GOT3 (cell line): ENCODE data around the gene DQX1.

Experiments used
- DNase-seq: peaks from one replicate; lab custom pipeline; 2025; ENCODE audit warnings: mixed read lengths; lab: John Stamatoyannopoulos, UW

The DQX1 gene

DNA sequence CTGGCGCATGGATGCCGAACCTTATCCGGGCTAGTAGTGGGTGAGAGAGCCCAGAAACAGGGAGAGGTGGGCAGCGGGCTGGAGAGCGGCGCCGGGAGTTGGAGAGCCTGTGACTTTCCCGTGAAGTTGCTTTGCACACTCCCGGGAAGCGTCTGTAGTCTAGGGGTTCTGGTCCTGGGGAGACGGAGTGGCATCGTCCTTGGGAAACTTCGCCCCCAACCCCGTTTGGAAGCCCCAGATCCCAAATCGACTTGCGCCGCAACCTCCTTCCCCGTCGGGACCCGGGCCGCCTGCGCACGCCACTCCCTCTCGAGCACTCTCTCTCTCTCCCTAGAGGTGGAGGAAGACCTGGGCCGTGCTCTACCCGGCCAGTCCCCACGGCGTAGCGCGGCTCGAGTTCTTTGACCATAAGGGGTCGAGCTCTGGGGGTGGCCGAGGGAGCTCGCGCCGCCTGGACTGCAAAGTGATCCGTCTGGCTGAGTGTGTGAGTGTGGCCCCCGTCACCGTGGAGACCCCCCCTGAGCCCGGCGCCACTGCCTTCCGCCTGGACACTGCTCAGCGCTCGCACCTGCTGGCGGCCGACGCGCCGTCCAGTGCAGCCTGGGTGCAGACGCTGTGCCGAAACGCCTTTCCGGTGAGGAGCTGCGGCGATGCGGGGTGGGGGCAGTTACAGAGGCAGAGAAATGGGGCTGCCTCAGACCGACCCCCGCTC lies 28.9 kb upstream of the DQX1 start:
- no peak for DNase-seq

GRCh38 chr2:74553892-74554819 lies 28.1 kb upstream of the DQX1 start, which contains the start of the genes DOK1 and LOXL3:
TSS of gene DOK1 (plus strand) at chr2:74554720. CDS start at chr2:74554755, 35 bp downstream.
TSS of gene LOXL3 (minus strand) at chr2:74553942. CDS start at chr2:74552634, 1,308 bp downstream.
- peak; percentile 89 for DNase-seq

DNA sequence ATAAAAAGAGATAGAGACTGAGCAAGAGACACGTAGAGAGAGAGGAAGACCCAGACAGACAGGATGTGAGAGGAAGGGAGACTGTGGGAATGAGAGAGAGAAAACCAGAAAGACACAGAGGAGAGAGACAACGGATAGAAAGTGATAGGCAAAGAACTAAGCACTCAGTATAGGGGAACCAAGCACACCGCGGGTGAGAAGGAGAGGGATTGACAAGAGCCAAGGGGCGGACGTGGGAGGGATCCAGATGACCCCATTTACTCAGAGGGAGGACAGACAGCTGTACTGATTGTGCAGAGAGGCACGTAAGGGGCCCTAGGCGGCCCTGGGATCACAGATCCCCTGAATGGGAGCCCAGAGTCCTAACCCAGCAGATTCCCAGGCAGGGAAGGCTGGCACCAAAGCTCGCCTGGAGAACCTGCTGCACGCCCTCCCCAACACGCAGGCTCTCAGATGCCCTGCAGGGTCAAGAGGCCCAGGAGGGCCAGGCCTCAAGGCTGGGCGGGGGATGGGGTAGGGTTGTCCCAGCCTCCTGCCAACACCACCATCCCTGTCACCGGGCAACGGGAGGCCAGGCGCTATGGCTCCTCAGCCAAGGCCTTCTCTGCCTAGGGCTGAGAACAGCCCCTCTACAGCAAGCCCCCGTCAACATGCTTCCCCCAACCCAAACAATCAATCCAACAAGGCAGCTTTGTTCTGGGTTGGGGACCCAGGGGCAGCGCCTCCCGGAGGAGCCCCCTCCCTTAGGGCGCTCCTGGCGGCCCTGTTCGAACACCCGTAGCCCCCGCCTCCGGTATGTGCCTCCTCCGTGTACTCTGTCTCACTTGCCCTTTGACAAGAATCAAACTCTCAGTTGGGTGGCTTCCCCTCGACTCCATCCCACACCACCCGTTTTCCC lies 27.1 kb upstream of the DQX1 start:
- DNase-seq, result peak; percentile 15

DNA sequence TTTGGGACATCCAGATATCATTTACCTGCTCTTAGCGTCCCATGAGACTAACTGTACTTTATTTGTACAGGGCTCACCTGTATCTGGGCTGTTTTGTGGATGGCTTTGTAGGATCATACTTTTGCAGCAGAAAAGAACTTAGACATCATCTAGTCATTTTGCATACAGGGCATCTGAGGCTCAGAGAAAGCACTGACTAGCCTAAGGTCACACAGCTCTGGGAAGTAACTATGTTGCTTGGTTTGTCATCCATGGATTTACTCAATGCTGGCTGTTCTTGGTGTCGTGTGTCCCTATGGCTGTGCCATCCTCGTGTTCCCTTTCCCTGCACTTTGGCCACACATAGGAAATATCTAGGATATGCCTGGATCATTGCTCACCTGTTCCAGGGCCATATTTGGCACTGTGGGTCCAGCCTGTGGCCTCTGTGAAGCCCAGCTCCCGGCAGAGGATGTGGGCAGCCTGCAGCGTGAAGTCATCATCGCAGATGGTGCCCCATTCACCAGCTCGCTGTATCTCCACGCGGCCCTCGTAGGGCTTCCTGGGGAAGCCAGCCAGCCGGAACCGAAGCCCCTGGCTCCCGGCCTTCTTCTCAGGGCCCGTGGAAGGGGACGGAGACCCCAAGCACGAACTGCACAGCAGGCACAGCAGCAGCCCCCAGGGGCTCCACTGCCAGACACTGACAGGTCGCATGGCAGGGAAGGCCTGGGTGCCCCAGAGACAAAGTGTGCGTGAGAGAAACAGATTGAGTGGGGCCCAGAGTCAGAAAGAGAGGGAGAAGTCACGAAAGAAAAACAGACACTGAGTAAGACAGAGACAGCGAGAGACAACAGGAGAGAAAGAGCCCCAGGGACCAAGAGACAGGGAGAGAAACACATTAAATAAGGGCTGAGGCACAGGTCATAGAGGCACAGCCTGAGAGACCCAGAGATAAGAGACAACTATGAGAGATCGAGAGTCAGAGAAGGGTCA lies 26.2 kb upstream of the DQX1 start:
- DNase-seq, result no peak

GRCh38 chr2:74551530-74551929 lies 25.5 kb upstream of the DQX1 start:
- no peak for DNase-seq

- no peak for DNase-seq
Observed at GRCh38 chr2:74550231-74550630, 24.2 kb upstream of the DQX1 start.

DNA sequence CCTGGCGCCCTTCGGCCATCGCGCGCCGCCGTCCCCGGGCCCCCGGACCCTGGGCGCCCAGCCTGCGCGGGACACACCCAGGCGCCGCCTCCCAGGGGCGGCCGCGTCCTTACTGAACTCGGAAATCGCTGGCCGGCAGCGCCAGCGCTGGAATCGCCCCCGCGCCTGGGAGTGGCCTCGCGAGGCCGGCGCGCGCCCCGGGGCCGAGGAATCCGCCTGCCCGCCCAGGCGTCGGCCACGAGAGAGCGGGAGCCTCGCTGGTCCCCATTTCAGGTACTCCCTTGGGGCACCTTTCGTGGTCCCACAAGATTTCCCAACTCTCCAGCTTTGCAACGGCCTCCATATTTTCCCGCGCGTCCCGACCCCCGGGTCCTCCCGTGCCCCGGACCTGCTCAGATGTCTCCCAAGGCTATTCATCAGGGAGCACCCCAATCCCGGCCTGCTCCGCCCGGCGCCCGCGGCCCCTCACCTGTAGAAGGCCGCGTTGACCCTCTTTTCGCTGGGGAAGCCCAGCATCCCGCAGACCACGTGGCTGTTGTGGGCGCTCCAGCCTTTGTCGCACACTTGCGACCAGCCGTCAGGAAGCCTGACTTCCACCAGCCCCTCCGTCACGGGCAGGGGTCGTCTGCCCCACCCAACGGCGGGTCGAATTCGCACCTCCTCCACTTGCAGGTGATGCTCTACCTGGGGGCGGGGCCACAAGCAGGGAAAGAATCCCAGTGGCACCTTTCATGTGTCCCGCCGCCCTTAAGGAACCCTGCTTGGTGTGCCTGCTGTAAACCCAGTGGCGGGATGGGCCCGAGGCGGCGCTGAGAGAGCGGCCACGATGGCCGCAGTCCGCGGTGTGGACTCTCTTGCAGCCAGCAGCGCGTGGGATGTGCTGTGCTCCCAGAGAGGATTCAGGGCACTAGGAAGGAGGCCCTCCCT lies 23.1 kb upstream of the DQX1 start:
- no peak for DNase-seq

DNA sequence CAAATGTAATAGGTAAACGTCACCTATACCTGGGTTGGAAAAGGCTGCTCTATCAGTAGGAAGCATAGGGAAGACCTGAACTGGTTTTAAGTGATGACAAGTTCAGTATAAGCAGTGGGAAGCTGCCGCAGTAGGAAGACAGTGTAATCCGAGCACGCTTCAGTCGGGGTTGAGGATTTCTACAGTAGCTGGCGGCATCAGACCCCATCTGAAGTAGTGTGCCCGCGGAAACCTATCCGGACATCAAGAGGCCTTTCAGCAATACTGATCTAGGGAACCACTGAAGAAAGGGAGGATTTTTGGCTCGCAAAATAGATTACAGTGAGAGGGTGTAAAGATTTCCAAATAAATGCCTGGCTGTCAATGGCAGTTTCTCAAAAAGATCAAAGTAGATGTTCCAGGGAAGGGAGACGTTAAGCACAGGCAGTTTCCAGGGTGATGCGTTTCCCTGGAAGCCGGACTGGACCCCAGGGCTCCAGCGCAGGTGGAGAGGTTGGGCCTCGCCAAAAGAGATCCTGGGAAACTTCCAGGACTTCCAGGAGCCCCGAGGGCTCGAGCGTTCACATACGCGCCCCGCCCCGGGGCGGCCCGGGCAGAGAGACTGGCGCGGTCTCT lies 22.4 kb upstream of the DQX1 start:
- no peak for DNase-seq

DNA sequence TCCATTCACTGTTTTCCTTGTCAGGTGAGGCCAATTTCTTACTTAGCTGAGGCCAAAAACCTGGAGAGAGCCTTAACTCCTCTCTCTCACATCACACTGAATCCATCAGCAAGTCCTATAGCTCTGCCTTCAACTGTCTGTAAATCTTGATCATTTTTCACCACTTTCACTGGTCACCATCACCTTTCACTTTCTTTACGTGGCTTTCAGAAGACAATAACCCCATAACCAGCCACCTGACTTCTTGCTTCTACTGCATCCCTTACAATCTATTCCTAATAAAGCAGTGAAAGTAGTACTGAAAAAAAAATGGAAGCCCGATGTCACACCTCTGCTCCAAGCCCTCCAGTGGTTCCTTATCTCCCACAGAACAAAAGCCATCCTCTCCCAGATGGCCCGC lies 20.0 kb upstream of the DQX1 start:
- no peak for DNase-seq

DNA sequence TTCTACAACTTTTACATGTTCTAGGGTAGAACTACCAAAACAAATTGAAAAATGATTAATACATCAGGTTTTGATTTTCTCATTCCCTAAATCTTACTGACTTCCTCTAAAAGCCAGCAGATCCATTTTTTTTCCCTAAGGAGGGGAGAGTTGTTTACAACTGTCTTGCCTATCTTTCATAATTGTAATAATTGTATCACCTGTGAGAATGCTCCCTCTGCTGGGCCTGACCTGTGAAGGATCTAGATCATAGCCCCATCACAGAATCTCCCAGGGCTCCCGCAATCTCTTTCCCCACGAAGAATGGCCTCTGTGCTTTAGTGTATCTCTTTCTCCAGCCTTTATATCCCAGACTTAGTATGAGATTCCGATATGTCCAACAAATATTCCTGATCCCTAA lies 18.6 kb upstream of the DQX1 start:
- DNase-seq, result no peak

- no peak for DNase-seq
Observed at GRCh38 chr2:74542978-74543377, 16.9 kb upstream of the DQX1 start.

DNA sequence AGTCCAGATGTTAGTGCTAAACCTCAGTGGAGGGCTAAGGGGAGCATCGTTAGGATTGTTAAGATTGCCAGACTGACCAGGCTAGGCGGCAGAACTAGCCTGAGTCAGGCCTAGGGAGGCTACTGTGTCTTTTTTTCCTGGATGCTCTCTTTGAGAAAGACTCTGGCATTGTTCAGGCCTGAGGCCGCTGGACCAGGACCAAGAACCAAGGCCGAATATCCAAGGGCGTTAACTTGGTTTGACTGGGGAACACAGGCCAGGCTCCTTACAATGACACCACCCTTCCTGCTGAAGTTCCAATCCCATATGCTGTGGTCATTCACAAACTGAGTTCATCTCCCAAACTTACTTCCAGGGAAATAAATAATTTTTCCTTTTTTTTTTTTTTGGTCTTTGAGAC lies 14.3 kb upstream of the DQX1 start:
- DNase-seq, result no peak

GRCh38 chr2:74538881-74539339 lies 12.9 kb upstream of the DQX1 start:
- DNase-seq, result no peak

GRCh38 chr2:74537140-74537539 lies 11.1 kb upstream of the DQX1 start:
- DNase-seq, result no peak

GRCh38 chr2:74536166-74536950 lies 10.3 kb upstream of the DQX1 start:
- no peak for DNase-seq

DNA sequence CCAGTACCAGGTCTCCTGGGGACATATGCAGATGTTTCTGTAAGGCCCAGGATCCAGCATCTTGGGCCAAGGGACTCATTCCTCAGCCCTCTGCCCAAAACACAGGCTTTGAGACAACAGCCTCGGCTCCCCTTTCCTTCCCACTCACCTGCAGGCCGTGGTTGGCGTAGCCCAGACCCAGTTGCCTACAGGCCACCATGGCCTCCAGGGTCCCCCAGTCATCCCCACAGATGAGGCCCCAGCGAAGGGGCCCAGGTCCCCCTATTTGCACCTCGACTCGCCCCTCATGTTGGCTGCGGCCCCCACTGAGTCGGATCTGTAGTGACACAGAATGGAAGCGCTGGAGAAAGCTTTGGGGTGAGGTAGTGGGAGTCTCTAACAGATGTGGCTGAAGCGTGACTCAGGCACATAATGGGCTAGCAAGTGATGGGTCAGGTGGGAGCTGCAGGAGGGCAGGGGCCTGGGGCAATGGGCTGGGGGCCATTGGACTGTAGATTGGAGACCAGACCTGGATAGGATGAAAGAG lies 9.5 kb upstream of the DQX1 start:
- DNase-seq, result no peak

- DNase-seq, result no peak
Observed at GRCh38 chr2:74534411-74534810, 8.4 kb upstream of the DQX1 start.

DNA sequence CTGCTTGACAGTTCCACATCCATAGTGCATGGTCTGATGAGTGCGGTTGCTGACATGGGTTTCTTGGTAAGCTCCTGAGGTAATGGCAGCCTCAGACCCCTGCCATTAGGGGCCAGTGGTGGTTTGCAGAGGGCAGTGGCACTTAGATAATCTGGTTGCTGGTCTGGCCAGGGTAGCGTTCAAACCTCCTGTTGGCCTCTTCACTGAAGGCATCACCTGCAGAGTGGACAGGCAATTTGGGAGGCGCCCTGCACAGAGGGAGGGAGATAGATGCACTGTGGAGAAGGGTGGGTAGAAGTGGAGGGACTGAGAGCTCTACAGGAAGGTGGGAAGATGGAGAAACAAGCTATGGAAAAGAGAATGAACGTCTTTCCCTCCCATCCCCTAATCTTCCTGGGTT lies 7.4 kb upstream of the DQX1 start:
- DNase-seq, result no peak
